HG02759 (cell line): ENCODE results near the gene KCNQ2.

Source experiments
- ATAC-seq: cut with Tn5 transposase; IDR thresholded peaks from one replicate; pipeline ENCODE4 v1.9.1; 2021; ENCODE audit warnings: mild to moderate bottlenecking, moderate library complexity; ENCODE audit not compliant: unreplicated experiment

Gene KCNQ2

GRCh38 chr20:63456429-63457284 lies 15.8 kb downstream of the KCNQ2 start:
- ATAC-seq: no peak

- ATAC-seq: no peak
These were observed 16.9 kb downstream of the KCNQ2 start for GRCh38 chr20:63455568-63455859.

GRCh38 chr20:63454731-63455567 lies 17.5 kb downstream of the KCNQ2 start:
- no peak for ATAC-seq

- no peak for ATAC-seq
These were observed 19.5 kb downstream of the KCNQ2 start for GRCh38 chr20:63452821-63453523.

- ATAC-seq: no peak
These were observed 20.1 kb downstream of the KCNQ2 start for GRCh38 chr20:63452341-63452740.

GRCh38 chr20:63451821-63452220 lies 20.6 kb downstream of the KCNQ2 start:
- ATAC-seq: no peak

- ATAC-seq: no peak
These were observed 22.4 kb downstream of the KCNQ2 start for GRCh38 chr20:63449796-63450730.

GRCh38 chr20:63449025-63449424 lies 23.4 kb downstream of the KCNQ2 start:
- no peak for ATAC-seq

GRCh38 chr20:63448031-63448430 lies 24.4 kb downstream of the KCNQ2 start:
- ATAC-seq: no peak

- no peak for ATAC-seq
These were observed 25.1 kb downstream of the KCNQ2 start for GRCh38 chr20:63447320-63447719.

GRCh38 chr20:63446216-63447024 lies 26.0 kb downstream of the KCNQ2 start:
- ATAC-seq: no peak

GRCh38 chr20:63445075-63445734 lies 27.2 kb downstream of the KCNQ2 start:
- ATAC-seq: no peak

GRCh38 chr20:63444548-63444947 lies 27.9 kb downstream of the KCNQ2 start:
- ATAC-seq: no peak

- no peak for ATAC-seq
These were observed 28.7 kb downstream of the KCNQ2 start for GRCh38 chr20:63443606-63444395.

GRCh38 chr20:63442100-63442493 lies 30.4 kb downstream of the KCNQ2 start:
- ATAC-seq: no peak

GRCh38 chr20:63441136-63442099 lies 31.0 kb downstream of the KCNQ2 start:
- no peak for ATAC-seq

- no peak for ATAC-seq
These were observed 32.0 kb downstream of the KCNQ2 start for GRCh38 chr20:63440366-63440955.
